A549 (cell line): ENCODE results near the gene ANKRD28.

ENCODE experiments used
- CEBPB ChIP-seq, 2 experiments: fragments of >200 bp in 1 of 2; sonication (Bioruptor Twin) in 1 of 2; formaldehyde crosslinking in 1 of 2; IDR thresholded peaks; 2 replicates each; pipeline ENCODE4 v1.6.1; 2012 to 2016
- CTCF ChIP-seq: fragments of >200 bp; sonication (Bioruptor Twin); formaldehyde crosslinking; IDR thresholded peaks from 3 replicates; pipeline ENCODE4 v1.5.1; 2016
- E2F6 ChIP-seq: IDR thresholded peaks from 2 replicates; pipeline ENCODE4 v1.6.1; 2012; ENCODE audit warnings: low read depth, borderline replicate concordance
- MAFK ChIP-seq: fragments of 450-650 bp; IDR thresholded peaks from 2 replicates; pipeline ENCODE4 v1.6.1; 2014; ENCODE audit not compliant: partially characterized antibody
- PBX3 ChIP-seq: IDR thresholded peaks from 2 replicates; pipeline ENCODE4 v1.6.1; 2012
- POLR2A ChIP-seq: IDR thresholded peaks from 2 replicates; pipeline ENCODE4 v1.6.1; 2012; ENCODE audit warnings: mild to moderate bottlenecking, low read length

DNA sequence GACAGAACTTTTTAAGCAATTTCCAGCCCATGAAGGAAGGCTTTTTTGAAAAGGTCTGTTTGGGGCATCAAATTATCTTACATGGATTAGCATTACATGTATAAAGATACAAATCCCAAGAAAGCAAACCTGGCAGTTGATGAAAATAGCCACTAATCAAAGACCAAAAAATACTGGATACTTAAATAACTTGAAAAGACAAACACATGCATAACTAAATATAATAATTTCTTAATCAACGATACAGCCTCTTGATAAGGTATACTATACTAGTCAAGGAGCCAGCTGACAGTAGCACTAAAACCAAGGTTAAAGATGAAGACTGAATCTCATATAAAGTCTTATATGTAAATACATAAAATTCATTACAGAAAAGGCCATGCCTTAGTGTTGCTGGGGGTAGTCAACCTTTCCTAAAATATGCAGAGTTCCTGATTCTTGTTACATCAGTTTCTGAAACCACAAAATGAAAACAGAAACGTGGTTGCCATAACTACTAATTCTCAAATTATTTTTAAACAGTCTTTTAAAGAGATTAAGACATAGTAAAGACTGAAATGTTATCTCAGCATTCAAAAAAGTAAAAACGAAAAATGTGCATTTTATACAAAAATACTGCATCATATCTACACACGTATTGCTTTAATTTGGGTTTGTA lies 2.0 kb downstream of the ANKRD28 start:
- TF ChIP-seq CTCF = no peak
- no peak for TF ChIP-seq CEBPB (IDR thresholded peaks at IDR 0.05)
- no peak for TF ChIP-seq E2F6
- TF ChIP-seq MAFK = no peak
- TF ChIP-seq POLR2A = no peak
- no peak for TF ChIP-seq PBX3
